ENCODE measurements around the gene SH2D6. TPM values are rescaled to one million over a fixed set of nuclear protein-coding genes. Genes with fewer than 3 reads are reported as not detected.
"Not testable (repeated sequence)": the region's sequence is repeated elsewhere in the genome, so short reads cannot be mapped to it uniquely, and the experiment has no call there.

SH2D6 gene
- total RNA-seq, 1 donor from 2014 or later, result under 0.01 TPM

- no peak for DNase-seq (ENCODE audit: low read depth in 2 of 2)
Observed at GRCh38 chr2:85439025-85439472, 20.5 kb downstream of the SH2D6 start.

DNA sequence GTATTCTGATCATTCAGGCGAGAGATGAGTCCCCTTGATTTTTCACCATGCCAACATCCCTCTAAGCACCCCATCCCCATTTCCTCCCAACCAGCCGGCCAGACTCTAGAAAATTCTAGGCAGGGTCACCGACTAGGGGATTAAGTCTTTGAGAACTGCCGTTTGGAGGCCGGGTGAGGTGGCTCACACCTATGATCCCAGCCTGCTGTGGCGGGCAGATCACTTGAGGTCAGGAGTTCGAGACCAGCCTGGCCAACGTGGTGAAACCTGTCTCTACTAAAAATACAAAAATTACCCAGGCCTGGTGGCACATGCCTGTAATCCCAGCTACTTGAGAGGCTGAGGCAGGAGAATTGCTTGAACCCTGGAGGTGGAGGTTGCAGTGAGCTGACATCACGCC lies 21.1 kb downstream of the SH2D6 start:
- not testable (repeated sequence) for DNase-seq (ENCODE audit: low read depth in 2 of 2)

GRCh38 chr2:85439986-85440385 lies 21.5 kb downstream of the SH2D6 start:
- DNase-seq (ENCODE audit: low read depth in 2 of 2), result no peak

DNA sequence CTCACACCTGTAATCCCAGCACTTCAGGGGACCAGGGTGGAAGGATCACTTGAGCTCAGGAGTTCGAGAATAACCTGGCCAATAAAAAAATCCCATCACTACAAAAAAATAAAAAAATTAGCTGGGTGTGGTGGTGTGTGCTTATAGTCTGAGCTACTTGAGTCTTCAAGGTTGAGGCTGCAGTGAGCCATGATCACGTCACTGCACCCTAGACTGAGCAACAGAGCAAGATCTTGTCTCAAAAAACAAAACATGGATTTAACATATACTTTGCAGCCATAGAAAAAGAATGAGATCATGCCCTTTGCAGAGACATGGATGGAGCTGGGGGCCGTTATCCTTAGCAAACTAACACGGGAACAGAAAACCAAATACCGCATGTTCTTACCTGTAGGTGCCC lies 22.2 kb downstream of the SH2D6 start:
- DNase-seq (ENCODE audit: low read depth in 2 of 2), result no peak

DNA sequence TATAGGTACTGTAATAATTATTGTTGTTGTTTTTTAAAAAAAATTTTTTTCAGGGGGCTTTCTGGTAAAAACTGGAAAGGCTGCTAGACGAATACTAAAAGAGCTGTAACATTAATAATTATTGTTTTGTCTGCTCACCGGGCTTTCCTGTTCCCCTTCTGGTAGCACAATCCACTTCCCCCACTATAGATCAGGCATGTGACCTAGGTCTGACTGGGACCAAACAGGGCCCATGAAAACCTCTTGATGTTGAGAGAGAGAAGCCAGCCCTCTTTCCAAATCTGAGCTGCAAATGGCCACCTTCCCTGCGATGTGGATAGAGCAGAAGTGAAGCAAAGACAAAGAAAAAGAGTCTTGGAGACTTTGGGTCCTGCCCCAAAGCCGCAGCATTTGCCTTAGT lies 23.4 kb downstream of the SH2D6 start:
- no peak for DNase-seq (ENCODE audit: low read depth in 2 of 2)

- DNase-seq (ENCODE audit: low read depth in 2 of 2), result no peak
Observed at GRCh38 chr2:85444629-85445172, 26.2 kb downstream of the SH2D6 start.

DNA sequence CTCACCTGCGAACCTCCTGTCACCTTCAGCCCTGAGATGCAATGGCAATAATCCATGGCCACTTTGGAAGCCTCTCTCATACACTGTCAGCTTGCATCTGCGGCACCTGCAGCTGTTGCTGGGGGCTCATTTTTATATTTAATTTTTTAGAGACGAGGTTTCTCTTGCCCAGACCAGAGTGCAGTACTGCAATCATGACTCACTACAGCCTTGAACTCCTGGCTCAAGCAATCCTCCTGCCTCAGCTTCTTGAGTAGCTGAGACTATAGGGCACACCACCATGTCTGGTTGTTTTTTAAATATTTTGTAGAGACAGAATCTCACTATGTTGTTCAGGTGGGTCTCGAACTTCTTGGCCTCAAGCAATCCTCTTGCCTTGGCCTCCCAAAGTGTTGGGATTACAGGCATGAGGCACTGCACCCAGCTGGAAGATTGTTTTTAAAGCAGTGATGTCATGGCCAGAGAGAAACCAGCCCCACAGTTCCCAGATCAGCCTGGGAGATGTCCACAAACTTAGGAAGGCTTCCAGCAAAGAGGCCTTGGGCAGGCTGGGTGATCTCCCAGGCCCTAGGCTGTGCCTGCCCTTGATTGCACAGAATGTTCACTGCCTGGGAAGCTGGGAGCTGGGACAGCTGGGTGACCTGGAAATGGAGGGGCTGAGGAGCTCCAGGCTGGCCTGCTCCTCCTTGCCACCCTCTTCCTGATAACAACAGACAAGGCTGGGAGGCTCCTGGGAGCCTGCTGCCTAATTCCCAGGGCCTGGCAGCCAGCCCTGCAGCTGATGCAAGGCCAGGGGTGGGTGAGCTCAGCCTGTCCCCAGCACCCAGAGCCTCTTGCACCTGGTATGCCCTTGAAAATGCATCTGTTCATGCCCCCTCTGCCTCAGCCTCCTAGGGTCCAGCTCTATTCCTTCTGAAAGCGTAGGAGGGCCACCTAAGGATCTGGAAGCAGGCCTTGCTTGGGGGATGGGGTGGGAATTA lies 27.1 kb downstream of the SH2D6 start:
- peak in 1 of 2 donors; percentile 16 for DNase-seq (ENCODE audit: low read depth in 2 of 2)

DNA sequence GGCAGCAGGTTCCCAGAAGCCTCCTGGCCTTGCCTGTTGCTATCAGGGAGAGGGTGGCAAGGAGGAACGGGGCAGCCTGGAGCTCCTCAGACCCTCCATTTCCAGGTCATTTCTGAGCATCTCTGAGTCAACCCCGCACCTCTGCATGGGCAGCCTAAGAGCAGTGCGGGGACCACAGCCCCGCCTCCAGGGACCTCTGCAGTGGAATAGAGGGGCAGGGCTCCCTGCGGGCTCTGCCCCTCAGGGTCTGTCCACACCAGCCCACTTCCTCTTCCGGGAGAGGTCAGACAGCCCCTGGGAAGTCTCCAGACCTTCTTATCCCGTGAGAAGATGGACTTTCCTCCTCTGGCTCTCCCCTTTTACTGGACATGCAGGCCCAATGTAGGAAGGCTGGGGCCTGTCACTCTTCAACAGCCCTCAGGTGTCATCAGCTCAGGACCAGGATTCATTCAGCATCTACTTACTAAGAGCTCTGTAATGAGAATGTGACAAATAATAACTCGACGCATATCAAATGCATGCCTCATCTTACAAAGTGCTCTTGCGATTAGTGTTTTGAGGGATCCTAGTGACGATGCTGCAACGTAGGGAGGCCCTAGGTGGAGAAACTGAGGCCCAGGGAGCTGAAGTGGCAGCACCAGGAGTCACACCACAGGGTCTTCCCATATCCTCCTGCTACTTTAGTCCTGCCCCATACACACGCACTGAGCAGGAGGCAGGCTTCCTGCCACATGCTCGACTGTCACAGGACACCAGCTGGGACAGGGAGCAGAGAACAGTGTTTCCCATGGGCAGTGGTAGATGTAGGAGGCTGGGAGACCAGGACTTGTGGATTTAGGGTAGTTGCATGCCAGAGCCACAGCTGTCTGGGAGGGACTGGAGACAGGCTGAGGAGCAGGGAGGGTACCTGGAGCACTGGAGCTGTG lies 28.0 kb downstream of the SH2D6 start:
- DNase-seq (ENCODE audit: low read depth in 2 of 2), result no peak

DNA sequence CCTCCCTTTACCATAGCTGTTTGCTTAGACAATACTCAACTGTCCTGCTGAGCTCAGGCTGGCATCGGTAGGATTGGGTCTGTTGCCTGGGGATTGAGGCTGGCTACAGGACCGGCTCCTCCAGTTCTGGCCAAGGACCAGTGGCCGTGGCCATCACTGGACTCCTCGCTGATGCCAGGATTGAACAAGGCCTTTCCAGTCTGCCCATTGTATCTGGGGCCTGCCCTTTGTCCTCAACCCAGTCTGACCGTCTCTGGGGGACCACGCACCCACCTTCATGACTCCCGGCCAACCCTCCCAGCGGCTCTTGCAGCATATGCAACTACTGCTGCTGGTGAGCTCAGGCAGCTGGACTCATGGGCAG lies 28.7 kb downstream of the SH2D6 start:
- DNase-seq (ENCODE audit: low read depth in 2 of 2), result no peak

DNA sequence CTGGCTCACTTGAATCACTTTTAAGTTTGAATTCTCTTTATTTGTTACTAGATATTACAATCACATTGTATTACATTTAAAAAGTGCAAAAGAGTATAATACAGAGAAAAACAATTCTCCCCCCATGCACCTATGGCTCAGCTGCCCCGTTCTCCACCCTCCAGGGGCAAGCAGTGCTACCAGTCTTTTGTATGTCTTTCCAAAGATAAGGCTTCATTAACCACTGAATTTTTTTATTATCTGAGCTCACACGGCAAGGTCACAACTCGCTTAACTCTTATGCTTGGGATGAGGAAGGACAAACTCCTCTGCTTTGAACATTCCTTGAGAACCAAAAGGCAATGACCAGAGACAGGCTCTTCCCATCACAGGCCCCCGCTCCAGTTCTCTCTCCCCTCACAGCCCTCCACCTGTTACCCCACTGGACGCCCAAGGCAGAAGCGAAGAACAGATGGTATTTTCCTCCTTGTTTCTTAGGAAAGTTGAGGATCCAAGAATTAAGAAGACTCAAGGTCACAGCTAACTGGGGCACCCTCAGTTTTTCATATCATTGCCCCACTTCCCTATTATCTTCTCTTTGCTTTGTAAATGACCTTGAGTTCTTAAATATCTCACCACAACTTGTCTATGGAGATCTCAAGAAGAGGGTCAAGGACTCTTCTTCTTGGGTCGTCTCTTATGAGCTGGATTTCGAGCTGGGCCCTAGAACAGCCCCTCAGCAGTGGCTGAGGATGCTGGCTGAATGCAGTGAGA lies 30.1 kb downstream of the SH2D6 start:
- no peak for DNase-seq (ENCODE audit: low read depth in 2 of 2)

DNA sequence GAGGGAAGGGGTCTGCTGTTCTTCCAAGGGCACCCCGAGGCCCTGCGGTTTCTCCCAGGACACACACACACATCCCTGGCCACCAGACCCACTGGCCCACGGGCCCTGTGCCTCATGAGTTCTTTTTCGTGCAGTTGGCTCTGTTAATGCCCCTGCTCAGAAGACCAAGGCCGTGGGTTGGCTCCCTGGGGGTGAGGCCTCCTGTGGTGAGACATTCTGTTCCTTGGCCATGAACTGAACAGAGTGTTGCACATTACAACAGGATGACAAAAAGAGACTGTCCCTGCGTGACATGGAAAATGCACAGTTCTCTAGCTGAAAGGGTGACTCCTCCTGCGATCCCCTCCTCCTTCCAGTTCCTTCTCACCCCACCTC lies 30.7 kb downstream of the SH2D6 start:
- DNase-seq (ENCODE audit: low read depth in 2 of 2), result no peak

- DNase-seq (ENCODE audit: low read depth in 2 of 2), result no peak
Observed at GRCh38 chr2:85452237-85452636, 33.7 kb downstream of the SH2D6 start.

GRCh38 chr2:85453571-85453970 lies 35.1 kb downstream of the SH2D6 start:
- DNase-seq (ENCODE audit: low read depth in 2 of 2), result no peak

DNA sequence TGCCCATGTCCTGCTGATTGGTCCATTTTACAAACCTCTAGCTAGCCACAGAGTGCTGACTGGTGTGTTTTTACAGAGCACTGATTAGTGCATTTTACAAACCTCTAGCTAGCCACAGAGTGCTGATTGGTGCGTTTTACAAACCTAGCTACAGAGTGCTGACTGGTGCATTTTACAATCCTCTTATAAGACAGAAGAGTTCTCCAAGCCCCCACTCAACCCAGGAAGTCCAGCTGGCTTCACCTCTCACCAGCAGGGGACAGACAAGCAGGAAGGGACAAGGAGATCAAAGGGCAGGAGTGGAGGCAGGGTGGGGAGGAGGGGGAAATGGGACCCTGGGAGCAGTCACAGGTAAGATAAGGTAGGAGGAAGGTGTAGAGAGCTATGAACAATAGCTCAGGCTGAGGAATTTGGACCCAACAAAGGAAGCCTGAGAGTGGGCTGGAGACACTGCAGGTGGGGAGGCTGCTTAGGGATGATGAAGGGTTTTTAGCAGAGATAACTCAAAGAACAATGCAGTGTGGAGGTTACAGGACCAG lies 37.1 kb downstream of the SH2D6 start:
- no peak for DNase-seq (ENCODE audit: low read depth in 2 of 2)

DNA sequence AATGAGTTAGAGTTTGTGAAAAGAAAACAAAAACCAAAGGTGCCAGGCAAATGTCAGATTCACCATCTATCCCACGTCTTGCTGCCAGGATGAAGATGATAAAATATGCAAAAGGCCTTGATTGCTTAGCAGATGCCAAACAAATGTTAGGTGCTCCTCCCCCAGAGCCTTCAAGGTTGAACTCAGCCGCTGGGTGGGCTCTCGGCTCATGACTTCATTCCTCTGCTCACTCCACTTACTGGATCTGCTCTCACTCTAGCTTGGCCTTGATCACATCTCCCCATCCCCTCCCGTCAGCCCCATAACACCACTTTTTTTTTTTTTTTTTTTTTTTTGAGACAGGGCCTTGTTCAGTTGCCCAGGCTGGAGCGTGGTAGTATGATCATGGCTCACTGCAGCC lies 38.5 kb downstream of the SH2D6 start:
- DNase-seq (ENCODE audit: low read depth in 2 of 2), result no peak

DNA sequence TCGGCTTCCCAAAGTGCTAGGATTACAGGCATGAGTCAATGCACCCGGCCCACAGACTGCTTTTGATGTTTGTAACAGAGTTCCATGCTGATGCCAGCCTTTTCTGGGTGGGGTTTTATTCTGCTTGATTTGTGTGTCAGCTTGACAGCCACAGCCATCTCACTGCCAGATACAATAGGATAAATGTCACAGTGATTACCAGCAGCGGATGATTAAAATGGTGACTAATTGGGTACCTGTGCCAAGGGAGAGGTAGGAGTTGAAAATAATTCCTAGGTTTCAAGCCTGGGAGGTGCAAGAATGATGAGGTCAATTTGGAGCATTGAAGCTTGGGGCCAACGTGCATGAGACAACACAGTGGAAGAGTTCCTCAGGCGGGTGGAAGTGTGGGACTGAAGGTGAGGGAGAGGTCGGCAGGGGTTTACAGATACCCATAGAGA lies 39.4 kb downstream of the SH2D6 start:
- DNase-seq (ENCODE audit: low read depth in 2 of 2), result no peak

DNA sequence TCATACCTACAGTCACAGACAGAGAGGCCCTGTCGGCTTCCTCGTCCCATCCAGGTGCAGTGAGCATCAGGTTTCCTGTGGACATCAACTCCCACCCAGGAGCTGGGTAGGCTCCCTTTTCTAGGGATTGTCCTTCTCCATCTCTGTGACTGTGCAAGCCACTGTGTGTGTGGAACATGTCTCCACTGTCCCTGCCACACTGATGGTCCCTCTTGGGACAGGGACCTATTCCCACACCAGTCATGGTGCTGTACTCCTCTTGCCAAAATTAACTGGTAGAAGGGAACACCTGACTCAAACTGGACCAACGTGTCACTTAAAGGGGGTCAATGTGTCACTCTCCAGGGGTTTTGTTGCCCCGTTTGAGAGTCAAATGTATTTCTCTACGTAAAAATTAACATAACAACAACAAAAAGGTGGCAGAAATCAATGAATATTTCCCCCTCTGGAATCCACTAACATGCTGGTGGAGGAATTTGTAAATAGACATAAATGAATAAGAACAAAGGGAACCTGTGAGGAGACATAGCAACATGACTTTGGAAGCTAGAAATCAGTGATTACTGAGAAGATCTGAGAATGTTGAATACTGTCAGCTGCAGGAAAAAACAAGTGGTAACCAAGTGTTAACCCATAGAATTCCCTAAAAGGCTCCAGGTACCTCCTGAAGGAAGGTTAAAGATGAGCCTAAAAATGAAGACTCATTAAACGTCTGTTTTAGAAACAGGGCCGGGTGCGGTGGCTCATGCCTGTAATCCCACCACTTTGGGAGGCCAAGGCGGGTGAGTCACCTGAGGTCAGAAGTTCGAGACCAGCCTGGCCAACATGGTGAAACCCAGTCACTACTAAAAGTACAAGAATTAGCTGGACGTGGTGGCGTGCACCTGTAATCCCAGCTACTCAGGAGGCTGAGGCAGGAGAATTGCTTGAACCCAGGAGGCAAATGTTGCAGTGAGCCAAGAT lies 40.4 kb downstream of the SH2D6 start:
- no peak for DNase-seq (ENCODE audit: low read depth in 2 of 2)

DNA sequence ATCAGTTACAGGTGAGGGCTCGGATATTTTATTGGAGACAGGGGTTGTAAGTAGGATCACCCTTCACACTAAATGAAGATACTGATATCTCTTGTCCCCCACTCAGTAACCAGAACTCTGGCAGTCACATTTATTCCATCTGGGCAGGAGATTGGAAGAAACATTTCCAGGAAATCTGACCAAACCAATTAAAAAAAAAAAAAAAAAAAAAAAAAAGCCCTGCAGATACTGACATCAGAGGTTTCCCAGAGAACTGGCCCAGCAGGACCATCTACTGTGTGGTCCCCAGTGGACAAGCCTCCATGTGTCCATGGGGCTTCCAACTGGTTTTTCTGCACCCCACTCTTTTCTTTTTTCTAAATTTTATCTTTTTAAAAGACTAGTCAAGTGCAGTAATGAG lies 41.3 kb downstream of the SH2D6 start:
- no peak for DNase-seq (ENCODE audit: low read depth in 2 of 2)

GRCh38 chr2:85462322-85462721 lies 43.8 kb downstream of the SH2D6 start:
- DNase-seq (ENCODE audit: low read depth in 2 of 2), result no peak
